GM12892 (cell line): ENCODE measurements around the gene ADAMTSL2.

Experiments used
- POLR2A ChIP-seq: IDR thresholded peaks from 2 replicates; pipeline ENCODE4 v1.6.1; 2011; ENCODE audit warnings: low read depth, low read length, control low read depth
- POLR2AphosphoS5 ChIP-seq: IDR thresholded peaks from 2 replicates; pipeline ENCODE4 v1.6.1; 2011; ENCODE audit warnings: low read depth, low read length, control low read depth
- TAF1 ChIP-seq: IDR thresholded peaks from 2 replicates; pipeline ENCODE4 v1.6.1; 2011; ENCODE audit warnings: low read depth, mild to moderate bottlenecking, control low read depth, low read length, borderline replicate concordance

GRCh38 chr9:133525677-133526076 is 8.8 kb upstream of the ADAMTSL2 start:
- no peak for TF ChIP-seq POLR2A
- TF ChIP-seq POLR2AphosphoS5: no peak
- TF ChIP-seq TAF1: no peak
